ENCODE results near the gene CLEC2B.
"Not testable (repeated sequence)": the region's sequence is repeated elsewhere in the genome, so short reads cannot be mapped to it uniquely, and the experiment has no call there.

CLEC2B gene

DNA sequence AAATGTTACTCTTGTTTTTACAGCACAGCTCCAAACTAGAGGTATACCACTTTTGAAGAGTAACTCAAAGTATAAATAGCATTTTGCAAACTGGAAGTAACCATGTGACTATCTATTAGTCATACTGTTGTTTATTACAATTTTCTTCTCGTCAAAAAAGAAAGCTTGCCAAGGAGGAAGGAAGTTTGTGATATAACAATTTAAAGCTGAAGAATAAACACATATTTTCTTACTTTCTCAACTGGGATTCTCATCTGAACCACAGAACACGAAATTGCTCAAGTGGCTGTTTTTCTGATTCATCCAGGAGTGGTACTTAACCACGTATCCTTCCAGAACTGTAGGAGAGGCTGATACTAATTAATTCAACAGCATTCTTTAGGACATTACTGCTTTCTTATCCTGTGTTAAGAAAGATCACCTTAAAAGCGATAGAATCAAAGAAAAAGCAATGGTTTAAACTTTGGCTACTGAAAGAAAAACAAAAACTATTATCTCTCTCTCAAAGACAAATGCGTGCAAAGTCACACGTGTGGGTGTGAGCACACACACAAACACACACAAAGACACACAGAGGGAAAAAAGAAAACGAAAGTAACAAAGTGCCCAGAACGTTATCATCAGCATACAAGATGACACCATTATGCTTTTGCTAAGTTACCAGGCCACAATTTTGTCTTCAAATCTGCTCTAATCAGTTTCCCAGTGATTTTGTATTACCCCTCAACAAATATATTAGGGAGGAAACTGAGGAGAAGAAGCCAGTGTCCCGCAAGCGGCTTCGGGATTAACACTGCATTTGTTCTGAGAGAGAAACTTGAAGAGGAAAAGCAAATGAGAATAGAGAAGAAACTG is at the start of gene CLEC2B:
CLEC2B (minus strand) TSS at position 48 of the 855 bp plus-strand sequence.
- no peak for DNase-seq

DNA sequence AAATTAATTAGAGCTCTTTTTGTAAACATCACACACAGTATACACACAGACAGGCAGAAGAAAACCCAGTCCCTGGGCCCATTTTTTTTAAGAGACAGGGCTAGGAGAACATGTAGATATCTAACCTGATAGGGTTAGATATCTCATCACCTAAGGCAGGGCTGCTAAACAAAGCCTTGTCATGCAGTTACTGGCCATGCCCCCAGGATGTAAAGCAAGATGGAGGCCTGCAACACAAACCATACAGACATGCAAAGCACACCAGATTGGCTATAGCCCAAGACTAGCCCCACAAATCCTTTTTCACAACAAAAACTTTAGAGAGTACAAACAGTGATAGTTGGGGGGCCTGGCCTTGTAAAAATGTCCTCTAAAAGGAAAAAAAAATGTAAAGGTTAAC is 42.6 kb upstream of the CLEC2B start:
- no peak for DNase-seq

DNA sequence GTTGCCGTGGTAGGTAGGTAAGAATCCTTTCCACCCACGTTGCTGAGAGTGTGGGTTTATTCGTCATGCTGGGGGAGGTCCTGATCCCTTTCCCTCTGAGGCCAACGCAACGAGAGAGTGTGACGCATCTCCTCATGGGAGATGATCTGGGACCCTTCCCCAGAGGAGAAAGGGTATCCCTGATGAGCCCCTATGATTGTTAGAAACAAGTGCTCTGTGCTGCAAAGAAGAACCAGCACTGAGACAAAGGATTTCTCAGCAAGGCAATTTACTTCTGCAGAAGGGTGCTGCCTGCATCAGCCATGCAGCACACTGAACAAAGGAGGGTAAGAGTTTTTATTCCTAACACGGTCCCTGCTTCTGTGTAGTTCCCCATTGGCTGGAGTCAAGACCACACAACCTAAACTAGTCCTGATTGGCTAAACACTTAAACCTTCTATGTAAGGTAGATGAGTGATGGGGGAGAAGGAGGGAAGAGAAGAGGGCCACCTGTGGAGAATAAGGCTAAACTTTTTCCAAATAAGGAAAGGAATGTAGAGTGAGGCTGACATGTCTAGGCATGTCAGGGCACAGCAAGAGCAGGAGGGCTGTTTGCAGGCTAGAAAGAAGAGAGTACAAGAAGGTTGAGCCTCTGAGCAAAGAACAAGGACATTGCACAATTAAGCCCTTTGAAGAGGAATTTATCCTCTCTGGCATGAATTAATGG is 41.7 kb upstream of the CLEC2B start:
- DNase-seq = no peak

DNA sequence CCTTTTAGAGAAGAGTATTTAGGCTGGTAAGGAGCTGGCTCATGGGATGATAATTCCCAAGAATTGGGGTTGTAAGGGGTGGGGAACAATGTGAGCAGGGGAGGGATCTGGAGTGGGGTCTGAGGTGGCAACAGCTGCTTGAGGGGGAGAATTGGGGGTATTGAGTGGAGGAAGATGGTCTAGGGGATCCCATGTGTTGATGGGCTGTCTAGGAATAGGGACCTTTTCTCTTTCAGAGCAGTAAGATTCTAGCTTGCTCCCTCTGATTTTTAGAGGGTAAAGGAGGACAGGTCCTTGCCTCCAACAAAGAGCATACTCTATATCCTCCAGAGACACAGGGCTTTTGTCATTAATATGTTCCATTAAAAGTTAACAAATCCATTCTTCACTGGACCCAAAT is 40.6 kb upstream of the CLEC2B start:
- no peak for DNase-seq

DNA sequence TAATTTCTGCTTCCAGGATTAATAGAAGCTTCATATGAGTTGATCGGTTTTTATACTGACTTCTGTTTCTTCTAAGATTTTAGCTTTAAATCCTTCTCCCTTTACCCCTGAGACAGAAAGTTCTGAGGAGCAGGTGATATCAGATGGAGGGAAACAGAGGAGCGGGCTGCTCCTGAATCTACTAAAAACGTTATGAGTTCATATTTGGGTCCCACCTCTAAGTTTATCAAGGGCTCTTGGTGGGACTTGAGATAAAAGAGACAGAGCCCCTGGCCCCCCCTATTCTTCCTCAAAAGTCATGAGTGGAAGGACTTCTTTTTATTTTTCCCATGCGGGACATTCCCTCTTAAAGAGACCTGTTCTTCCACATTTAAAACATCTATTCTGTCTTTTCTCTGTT is 39.2 kb upstream of the CLEC2B start:
- DNase-seq = no peak

DNA sequence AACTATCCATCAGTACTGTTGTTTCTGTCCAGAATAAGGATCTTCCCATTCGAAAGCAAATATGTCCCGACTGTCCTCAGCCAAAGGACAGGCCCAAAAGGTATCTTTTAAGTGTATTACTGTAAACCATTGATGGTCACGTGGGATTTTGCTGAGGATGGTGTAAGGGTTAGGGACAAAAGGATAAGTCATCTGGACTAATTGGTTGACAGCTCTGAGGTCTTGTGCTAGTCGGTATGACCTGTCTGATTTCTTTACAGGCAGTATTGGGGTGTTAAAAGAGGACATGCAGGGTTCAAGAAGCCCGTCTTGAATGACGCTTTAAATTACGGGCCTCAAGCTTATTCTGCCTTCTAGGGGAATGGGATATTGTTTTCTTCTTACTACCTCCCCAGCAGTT is 38.6 kb upstream of the CLEC2B start:
- no peak for DNase-seq

DNA sequence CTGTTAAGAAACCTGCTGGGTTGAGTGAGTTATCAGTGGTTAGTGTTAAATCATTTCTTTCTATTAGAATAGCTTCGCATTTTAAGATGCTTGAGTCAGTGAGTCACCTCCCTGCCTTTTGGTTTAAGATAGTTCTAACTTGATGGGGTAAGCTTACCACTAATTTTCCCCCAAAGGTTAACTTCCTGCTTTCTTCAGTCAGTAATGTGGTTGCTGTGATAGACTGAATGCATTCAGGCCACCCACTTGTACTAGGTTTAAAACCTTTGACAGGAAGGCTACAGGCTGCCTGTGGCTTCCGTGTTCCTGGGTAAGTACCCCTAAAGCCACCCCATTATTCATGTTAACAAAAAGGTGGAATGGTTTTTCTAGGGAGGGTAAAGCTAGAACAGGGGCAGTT is 37.7 kb upstream of the CLEC2B start:
- no peak for DNase-seq

DNA sequence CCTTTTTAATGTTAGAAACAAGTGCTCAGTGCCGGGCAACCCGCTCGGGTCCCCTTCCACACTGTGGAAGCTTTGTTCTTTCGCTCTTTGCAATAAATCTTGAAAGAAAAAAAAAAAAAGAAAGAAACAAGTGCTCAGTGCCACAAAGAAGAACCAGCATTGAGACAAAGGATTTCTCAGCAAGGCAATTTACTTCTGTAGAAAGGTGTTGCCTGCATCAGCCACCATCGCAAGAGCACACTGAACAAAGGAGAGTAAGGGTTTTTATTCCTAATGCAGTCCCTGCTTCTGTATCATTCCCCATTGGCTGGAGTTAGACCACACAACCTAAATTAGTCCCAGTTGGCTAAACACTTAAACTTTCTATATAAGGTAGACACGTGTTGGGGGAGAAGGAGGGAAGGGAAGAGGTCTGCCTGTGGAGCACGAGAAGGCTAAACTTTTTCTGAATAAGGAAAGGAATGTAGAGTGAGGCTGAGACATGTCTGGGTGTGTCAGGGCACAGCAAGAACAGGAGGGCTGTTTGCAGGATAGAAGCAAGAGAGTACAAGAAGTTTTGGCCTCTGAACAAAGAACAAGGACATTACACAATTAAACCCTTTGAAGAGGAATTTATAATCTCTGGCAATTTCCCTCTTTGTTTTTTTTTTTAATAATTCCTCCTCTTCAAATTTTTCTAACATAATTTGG is 33.5 kb upstream of the CLEC2B start:
- DNase-seq = no peak

DNA sequence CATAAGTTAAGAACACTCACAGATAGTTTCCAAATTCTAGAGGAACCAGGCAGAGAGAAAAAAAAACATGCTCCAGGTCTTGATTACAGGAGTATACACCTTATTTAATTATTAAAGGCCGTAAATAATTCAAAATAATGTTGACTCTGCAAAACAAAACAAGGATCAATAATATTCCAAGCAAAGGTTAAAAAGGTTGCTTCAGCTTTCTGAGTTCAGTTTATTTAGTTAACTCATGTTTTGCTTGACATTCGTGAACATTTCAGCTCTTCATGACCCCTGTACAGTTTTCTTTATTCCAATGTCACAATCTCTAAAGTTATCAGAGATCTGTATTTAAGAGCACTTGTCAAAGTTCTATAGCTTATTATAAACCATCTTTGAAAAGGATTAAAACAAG is 31.8 kb upstream of the CLEC2B start:
- DNase-seq = no peak

DNA sequence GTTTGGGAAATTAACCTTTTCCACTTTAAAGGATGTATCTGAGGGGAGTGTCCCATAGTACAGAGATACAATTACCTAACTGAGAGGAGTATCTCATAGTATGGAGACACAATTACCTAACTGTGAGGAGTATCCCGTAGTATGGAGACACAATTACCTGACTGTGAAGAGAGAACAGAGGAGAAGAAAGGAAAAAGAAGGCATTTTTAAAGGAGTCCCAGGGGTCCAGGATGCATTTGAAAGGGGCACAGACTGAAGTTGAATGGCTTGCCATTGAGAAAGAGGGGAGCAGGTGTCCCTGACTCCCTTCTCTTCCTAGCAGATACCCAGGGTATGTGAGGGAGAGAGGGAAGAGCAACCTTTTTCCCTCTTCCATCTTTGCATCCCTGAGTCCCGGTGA is 30.1 kb upstream of the CLEC2B start:
- DNase-seq = no peak

DNA sequence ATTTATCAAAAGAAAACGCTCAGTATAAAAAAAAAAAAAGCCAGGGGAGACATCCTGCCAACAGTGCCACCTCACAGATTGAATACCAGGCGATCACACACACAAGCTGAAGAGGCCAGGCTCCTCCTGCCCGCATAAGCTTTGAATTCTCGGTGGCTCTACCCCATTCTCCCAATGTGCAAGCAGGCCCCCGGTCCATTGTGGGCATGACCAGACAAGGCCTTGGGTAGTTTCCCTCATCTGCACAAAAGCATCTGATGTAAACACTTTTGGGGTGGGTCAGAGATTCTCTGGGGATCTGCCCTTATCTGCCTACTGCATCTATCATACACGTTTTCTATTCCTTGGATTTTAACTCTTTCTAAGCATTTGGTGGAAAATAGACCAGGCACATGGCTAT is 28.4 kb upstream of the CLEC2B start:
- DNase-seq = no peak

DNA sequence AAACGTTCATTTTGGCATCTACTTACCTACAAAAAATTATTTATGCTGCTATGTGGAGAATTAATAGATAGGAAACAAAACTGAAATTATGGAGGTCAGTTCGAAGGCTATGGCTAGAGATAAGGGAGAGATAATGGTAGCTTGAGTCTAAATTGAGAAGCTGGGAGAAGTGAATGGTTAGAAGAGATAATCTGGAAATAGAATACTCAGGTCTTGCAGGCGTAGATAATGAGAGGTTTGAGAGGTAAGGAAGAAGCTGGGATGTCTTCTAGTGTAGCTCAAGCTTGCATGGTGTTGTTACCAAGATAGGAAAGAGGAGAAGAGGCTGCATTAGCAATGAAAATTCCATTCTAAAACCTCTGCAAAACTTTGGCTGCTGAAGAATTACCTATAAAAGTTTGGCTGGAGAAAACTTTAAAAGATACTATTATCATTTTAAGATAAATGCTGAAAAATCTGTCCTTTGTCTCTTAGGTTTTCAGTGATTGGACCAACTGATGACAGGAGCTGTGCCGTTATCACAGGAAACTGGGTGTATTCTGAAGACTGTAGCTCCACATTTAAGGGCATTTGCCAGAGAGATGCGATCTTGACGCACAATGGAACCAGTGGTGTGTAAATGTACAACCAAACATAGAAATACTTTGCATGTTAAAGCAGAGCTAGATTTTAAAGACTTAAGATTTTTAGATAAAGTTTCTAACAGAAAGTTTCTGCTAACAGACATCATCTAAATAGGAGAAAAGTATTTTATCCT is 26.2 kb upstream of the CLEC2B start:
- no peak for DNase-seq

DNA sequence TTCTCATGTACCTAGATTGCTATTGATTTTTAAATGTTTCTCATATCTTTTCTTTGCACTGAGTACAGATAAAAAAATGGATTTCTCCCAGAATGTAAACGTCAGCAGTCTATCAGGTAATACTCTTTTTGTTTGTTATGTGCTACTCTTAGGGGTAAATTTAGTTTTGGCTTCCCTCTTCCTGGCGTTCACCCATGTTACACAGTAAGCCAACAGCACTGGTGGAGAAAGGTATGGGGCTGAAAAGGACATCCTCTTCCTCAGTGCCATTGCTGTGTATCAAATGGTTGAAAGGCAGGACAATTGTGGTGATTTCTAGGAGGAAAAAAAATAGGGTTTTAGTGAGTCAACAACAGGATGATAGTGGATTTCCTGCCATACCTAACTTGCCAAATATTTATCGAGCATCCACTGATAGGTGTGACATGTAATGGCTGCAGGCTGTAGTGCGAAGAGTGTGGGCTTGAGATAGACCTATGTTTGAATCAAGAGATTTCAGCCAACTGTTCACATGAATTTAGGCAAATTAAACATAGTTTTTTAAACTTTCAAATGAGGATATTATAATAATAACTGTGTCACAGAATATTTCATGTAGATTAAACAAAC is 19.6 kb upstream of the CLEC2B start:
- no peak for DNase-seq

DNA sequence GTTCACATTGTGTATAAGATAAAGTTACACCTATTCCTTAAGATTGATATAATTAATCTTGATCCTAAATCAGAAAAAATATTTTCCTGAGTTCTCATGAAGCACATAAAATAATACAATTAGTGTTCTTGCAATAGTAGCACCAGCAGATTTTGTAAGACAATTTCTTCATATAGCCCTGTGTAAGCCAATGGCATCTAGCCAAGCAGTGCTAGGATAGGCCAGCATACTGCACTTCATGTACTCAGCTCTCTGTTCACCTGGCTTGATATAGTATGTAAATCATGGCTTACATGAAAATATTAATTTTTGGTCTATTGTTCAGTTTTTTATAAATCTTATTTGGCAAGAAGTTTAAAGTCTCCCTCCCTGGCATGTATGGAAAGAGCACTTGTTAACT is 14.0 kb upstream of the CLEC2B start:
- DNase-seq = no peak

DNA sequence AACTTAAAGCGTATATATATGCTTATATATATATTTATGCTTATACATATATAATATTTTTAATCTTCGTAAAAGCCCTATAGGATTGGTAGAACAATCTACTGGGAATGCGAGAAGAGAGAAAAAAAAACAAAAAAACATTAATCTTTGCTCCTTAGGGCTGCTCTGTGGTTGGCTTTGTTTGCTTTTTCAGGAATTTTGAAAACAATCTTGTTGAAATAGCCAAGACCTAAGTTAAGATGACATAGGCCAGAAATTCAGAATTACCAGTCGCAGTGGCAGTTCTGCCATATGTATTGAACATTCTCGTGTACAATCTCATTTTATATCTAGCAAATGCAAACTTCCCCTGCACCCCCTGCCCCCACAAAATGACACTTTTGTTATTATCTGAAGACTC is 12.8 kb upstream of the CLEC2B start:
- no peak for DNase-seq

DNA sequence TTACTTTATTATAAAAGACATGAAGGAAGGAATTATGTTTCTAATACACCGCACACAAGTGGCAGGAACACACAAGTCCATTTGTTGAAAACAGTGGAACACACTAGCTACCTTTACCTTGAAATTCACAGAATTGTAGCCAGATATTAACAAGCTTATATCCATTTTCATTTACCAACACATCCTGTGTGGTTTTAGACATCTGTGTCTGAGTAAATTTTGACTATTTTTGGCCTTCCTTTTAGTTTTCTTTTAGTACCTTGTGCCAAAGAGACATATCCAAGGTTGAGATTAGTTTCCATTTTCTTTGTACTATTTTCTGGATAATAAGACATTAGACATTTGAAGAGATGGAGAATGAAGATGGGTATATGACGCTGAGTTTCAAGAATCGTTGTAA is 12.1 kb upstream of the CLEC2B start, which contains the start of gene KLRF2:
KLRF2 (plus strand) TSS at position 244 of the 400 bp plus-strand sequence; CDS start at position 351, 107 bp downstream.
- no peak for DNase-seq

DNA sequence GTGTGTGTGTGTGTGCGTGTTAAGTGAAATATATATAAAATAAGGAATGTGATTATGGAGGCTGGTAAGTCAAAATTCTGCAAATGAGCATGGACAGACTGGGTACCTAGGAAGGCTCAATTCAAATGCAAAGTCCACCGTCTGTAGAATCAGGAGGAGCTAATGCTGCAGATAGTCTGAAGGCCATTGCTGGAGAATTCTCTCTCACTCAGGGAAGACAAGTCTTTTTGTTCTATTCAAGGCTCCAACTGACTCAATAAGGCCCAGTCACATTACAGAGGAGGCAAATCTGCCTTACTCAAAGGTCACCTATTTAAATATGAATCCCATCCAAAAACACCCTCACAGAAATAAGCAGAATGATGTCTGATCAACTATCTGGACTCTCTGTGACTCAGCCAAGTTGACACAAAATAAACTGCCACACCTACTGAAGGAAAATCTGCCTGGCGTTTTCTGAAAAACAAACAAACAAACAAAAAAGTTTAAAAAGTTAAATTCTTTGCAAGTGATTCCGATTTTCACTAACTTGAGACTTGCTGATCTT is 11.5 kb upstream of the CLEC2B start:
- DNase-seq = no peak

DNA sequence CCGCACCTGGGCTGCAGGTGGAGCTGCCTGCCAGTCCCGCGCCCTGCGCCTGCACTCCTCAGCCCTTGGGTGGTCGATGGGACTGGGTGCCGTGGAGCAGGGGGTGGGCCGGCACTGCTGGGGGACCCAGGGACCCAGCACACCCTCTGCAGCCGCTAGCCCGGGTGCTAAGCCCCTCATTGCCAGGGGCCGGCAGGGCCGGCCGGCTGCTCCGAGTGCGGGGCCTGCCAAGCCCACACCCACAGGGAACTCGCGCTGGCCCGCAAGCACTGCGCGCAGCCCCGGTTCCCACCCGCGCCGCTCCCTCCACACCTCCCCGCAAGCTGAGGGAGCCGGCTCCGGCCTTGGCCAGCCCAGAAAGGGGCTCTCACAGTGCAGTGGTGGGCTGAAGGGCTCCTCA is 7.0 kb upstream of the CLEC2B start:
- not testable (repeated sequence) for DNase-seq

DNA sequence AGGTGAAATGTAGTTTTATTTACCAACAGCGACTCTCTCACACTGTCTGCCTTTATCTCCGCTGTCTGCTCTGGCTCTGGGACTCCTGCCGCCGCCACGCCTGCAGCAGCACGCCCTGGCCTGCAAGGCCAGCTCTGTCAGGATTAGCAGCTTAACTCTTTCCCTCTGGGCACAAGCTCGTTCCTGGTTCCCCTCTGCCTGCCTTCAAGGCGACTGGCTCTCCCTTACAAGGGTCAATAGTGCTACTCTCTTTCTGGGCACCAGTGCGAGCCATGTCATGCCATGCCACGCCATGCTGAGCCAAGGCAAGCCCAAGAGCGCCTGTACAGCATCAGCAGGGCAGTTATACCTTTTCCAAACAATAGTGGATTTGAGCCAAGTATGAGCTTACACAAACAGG is 3.6 kb upstream of the CLEC2B start:
- no peak for DNase-seq

DNA sequence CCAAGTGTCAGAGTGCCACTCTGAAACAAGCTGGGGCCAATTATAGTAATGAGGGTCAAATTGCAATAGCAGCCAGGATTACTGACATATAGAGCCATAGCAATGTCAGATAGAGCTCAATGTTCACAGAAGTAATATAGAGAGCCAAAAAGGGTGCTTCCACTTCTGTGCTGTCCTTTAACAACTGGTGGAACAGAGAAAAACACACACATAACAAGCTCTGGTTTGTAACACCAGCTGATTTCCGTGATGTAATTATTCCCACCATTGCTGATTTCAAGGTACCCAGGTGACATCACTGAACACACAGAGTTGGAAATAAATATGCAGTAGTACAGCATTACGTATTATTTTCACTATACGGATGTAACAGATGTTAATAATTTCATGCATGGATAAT is 3.0 kb upstream of the CLEC2B start:
- DNase-seq = no peak

DNA sequence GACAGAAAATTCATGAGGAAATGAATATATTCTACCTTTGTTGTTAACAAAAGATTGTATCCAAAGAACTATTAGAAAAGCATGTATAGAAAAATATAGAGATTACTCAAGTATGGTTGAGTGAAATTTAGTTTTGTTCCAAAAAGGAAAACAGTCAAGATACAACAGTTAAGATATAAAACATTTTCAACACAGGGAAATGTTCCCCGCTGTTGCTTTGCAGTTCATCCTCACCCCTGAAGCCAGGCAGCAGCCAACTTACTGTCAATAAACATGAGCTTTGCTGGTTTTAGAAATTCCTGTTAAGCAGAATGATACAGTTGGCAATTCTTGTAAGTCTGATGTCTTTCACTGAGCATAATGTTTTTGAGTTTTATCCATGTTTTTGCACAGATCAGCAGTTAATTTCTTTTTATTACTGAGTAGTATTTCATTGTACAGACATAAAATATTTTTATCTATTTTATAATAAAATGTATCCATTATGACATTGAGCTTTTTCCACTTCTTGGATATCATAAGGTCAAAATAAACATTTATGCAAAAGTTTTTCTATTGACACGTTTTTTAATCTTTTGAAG is 1.2 kb upstream of the CLEC2B start:
- no peak for DNase-seq

DNA sequence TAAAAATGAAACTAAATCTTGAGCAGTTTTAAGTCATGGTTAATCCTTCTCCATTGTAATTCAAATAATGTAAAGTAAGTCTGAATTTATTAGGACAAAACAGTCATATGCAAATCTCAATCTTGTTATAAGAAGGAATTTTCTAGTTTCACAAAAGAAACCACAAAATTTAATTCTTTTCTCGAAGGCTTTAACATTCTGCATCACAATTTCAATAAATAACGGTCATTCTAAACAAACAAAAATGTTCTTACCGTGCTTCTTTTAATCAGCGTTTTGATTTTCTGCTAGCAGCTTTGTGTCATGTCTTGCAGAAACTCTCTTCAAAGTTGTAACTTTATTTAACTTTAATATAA is 225 bp downstream of the CLEC2B start:
- DNase-seq = no peak

All from NCI-H345 (cell line).